ENCODE measurements around the gene FALEC.
A peak's percentile ranks its signal among the peaks of the same experiment; 100 is the strongest.
"Not testable (repeated sequence)": the region's sequence is repeated elsewhere in the genome, so short reads cannot be mapped to it uniquely, and the experiment has no call there.

Gene FALEC

GRCh38 chr1:150560576-150561253, 45.2 kb downstream of the FALEC start:
- peak; percentile 85 for DNase-seq

- DNase-seq = peak; percentile 79
Observed at GRCh38 chr1:150561254-150561973, 45.9 kb downstream of the FALEC start.

GRCh38 chr1:150561974-150562445, 46.5 kb downstream of the FALEC start:
- peak; percentile 72 for DNase-seq

- DNase-seq = peak; percentile 20
Observed at GRCh38 chr1:150562446-150563339, 47.1 kb downstream of the FALEC start.

- no peak for DNase-seq
Observed at GRCh38 chr1:150563340-150564038, 47.9 kb downstream of the FALEC start.

GRCh38 chr1:150564051-150564991, 48.8 kb downstream of the FALEC start:
- no peak for DNase-seq

GRCh38 chr1:150565240-150565991, 49.9 kb downstream of the FALEC start:
- not testable (repeated sequence) for DNase-seq

GRCh38 chr1:150566589-150567340, 51.2 kb downstream of the FALEC start:
- no peak for DNase-seq

- DNase-seq = peak; percentile 44
Observed at GRCh38 chr1:150567341-150567716, 51.8 kb downstream of the FALEC start.

GRCh38 chr1:150567717-150568593, 52.4 kb downstream of the FALEC start:
- DNase-seq = no peak

- DNase-seq = no peak
Observed at GRCh38 chr1:150568594-150568966, 53.0 kb downstream of the FALEC start.

GRCh38 chr1:150572918-150573647, 57.5 kb downstream of the FALEC start:
- no peak for DNase-seq

- not testable (repeated sequence) for DNase-seq
Observed at GRCh38 chr1:150573648-150574071, 58.1 kb downstream of the FALEC start.

GRCh38 chr1:150574260-150575071, 58.9 kb downstream of the FALEC start:
- no peak for DNase-seq

GRCh38 chr1:150575072-150575489, 59.5 kb downstream of the FALEC start:
- no peak for DNase-seq

GRCh38 chr1:150575518-150576366, 60.2 kb downstream of the FALEC start:
- no peak for DNase-seq
